CD14-positive monocyte (primary cell): ENCODE measurements around the gene DYSF. TPM values are rescaled to one million over a fixed set of nuclear protein-coding genes. Genes with fewer than 3 reads are reported as not detected.

Experiments
- DNase-seq, 3 donors: peaks; one replicate each; pipeline ENCODE4 v3.0.0-alpha.2; 2011 to 2022
- H2AFZ ChIP-seq: 2 replicates; pipeline ENCODE4 v1.6.0; 2012; ENCODE audit warnings: mild to moderate bottlenecking, low read depth, low read length, inconsistent platforms; ENCODE audit not compliant: insufficient read depth, poor library complexity, severe bottlenecking
- H3K27ac ChIP-seq, 2 donors: 1 replicate in 1 of 2; 2 replicates in 1 of 2; pipeline ENCODE4 v1.5.1; 2012 to 2013; ENCODE audit warnings: low read length in 2 of 2, control low read depth in 1 of 2, inconsistent platforms in 1 of 2, low read depth in 1 of 2, mild to moderate bottlenecking in 1 of 2
- H3K27me3 ChIP-seq, 2 donors: one replicate each; pipeline versions ENCODE4 v1.6.0 to v1.6.1; 2011 to 2013; ENCODE audit warnings: low read length in 2 of 2; ENCODE audit not compliant: control insufficient read depth in 2 of 2, insufficient read depth in 2 of 2
- H3K36me3 ChIP-seq, 2 donors: replicated peaks in 1 of 2; 1 replicate in 1 of 2; 2 replicates in 1 of 2; pipeline versions ENCODE4 v1.5.1 to v1.6.1; 2012 to 2013; ENCODE audit warnings: low read length in 2 of 2, control low read depth in 1 of 2, inconsistent platforms in 1 of 2, mild to moderate bottlenecking in 1 of 2; ENCODE audit not compliant: insufficient read depth in 2 of 2, control insufficient read depth in 1 of 2
- H3K4me1 ChIP-seq, 2 donors: 1 replicate in 1 of 2; 2 replicates in 1 of 2; pipeline versions ENCODE4 v1.5.1 to v1.6.1; 2012 to 2013; ENCODE audit warnings: low read length in 2 of 2, control low read depth in 1 of 2, inconsistent platforms in 1 of 2, mild to moderate bottlenecking in 1 of 2, moderate library complexity in 1 of 2; ENCODE audit not compliant: insufficient read depth in 2 of 2, control insufficient read depth in 1 of 2
- H3K4me2 ChIP-seq: replicated peaks from 2 replicates; pipeline ENCODE3; 2012; ENCODE audit warnings: low read length, moderate library complexity, mild to moderate bottlenecking; ENCODE audit not compliant: poor library complexity, severe bottlenecking; ENCODE audit errors: extremely low read depth
- H3K4me3 ChIP-seq, 3 experiments: fragments of 200-600 bp in 1 of 3; sonication (generic) in 1 of 3; replicated peaks in 1 of 3; 1 replicate in 2 of 3; 2 replicates in 1 of 3; pipeline ENCODE4 v1.5.1; 2011 to 2013; ENCODE audit warnings: low read length in 3 of 3, mild to moderate bottlenecking in 3 of 3, control low read depth in 2 of 3, low read depth in 2 of 3, inconsistent platforms in 1 of 3, moderate library complexity in 1 of 3
- H3K79me2 ChIP-seq: 2 replicates; pipeline ENCODE4 v1.6.0; 2012; ENCODE audit warnings: mild to moderate bottlenecking, control low read depth, inconsistent platforms, low read length, moderate library complexity; ENCODE audit not compliant: insufficient read depth
- H3K9ac ChIP-seq: 2 replicates; pipeline ENCODE4 v1.6.0; 2017; ENCODE audit warnings: low read length, mild to moderate bottlenecking; ENCODE audit not compliant: insufficient read depth, poor library complexity, severe bottlenecking
- H3K9me3 ChIP-seq, 2 donors: replicated peaks in 1 of 2; 1 replicate in 1 of 2; 2 replicates in 1 of 2; pipeline versions ENCODE4 v1.5.1 to v1.6.1; 2012 to 2013; ENCODE audit warnings: low read length in 2 of 2, control low read depth in 1 of 2; ENCODE audit not compliant: control insufficient read depth in 1 of 2, insufficient read depth in 1 of 2
- H4K20me1 ChIP-seq: 2 replicates; pipeline ENCODE4 v1.6.0; 2012; ENCODE audit warnings: mild to moderate bottlenecking, low read length, control low read depth, moderate library complexity; ENCODE audit not compliant: insufficient read depth
- H3K27ac Mint-ChIP-seq, 7 donors: one replicate each; pipeline ENCODE4 v1.8.0; 2020; ENCODE audit warnings: mild to moderate bottlenecking in 7 of 7, mixed read lengths in 7 of 7, moderate library complexity in 6 of 7, inconsistent platforms in 2 of 7
- H3K27me3 Mint-ChIP-seq, 3 donors: one replicate each; pipeline ENCODE4 v1.8.0; 2021 to 2022; ENCODE audit warnings: low read depth in 3 of 3, mild to moderate bottlenecking in 3 of 3, mixed read lengths in 3 of 3, moderate library complexity in 3 of 3, inconsistent platforms in 1 of 3
- H3K36me3 Mint-ChIP-seq, 2 donors: one replicate each; pipeline ENCODE4 v1.8.0; 2020; ENCODE audit warnings: mixed read lengths in 2 of 2, inconsistent platforms in 1 of 2, mild to moderate bottlenecking in 1 of 2
- H3K4me1 Mint-ChIP-seq: one replicate; pipeline ENCODE4 v1.8.0; 2020; ENCODE audit warnings: mild to moderate bottlenecking, mixed read lengths
- H3K4me3 Mint-ChIP-seq, 2 donors: one replicate each; pipeline ENCODE4 v1.8.0; 2020; ENCODE audit warnings: mild to moderate bottlenecking in 2 of 2, mixed read lengths in 2 of 2, moderate library complexity in 1 of 2
- H3K9me3 Mint-ChIP-seq, 7 donors: one replicate each; pipeline ENCODE4 v1.8.0; 2020 to 2022; ENCODE audit warnings: mixed read lengths in 7 of 7, mild to moderate bottlenecking in 6 of 7, moderate library complexity in 6 of 7, inconsistent platforms in 2 of 7
- CTCF ChIP-seq: fragments of 200-600 bp; IDR thresholded peaks from one replicate; pipeline ENCODE4 v1.8.0; 2022; ENCODE audit warnings: antibody characterized with exemption, mild to moderate bottlenecking
- WGBS: methylation state at CpG from one replicate; pipeline ENCODE4 v1.1.5; 2013; ENCODE audit warnings: missing lambda C conversion rate; ENCODE audit not compliant: insufficient coverage; 5-methylcytosine and 5-hydroxymethylcytosine counted together
- intact Hi-C, 2 donors: fragments of 100-400 bp; cut with micrococcal nuclease; formaldehyde crosslinking; loops; one replicate each; pipeline versions ENCODE4 v1.15.0 to v1.15.1; 2023
- polyA plus RNA-seq, 3 donors: library from polyadenylated mRNA; depleted of rRNA in 1 of 3; unstranded in 2 of 3; stranded (reverse) in 1 of 3; fragments of 300-500 nt in 2 of 3; fragments of >200 nt in 1 of 3; fragmentation: Illumina TruSeq in 2 of 3; gene quantifications; 1 replicate in 2 of 3; 2 replicates in 1 of 3; pipeline ENCODE4 v1.2.3, GENCODE V29; 2012 to 2021

DYSF gene
- polyA plus RNA-seq, 3 donors, result 16.1 to 72.5 (median 31.2) TPM

- H3K4me2 ChIP-seq, result no peak overlapping the region
- no peak overlapping the region for H2AFZ ChIP-seq
- DNase-seq, result no peak
- WGBS, result 96% methylated on average over 4 of the region's 4 CpGs
- no peak overlapping the region for H3K27ac ChIP-seq
- H3K9me3 ChIP-seq, result no peaks in the 10 kb centered on the region
- Mint-ChIP-seq H3K27ac (peak overlapping the region in 1 of 7 donors; percentile 52), H3K36me3 (peaks cover 73 to 76% of the 10 kb centered on the region in 2 donors), H3K4me1 (no peaks in the 10 kb centered on the region), H3K9me3 (peaks cover 0 to 8% (median 5%) of the 10 kb centered on the region in 7 donors), H3K4me3 (no peak overlapping the region), H3K27me3 (peaks cover 5 to 8% (median 5%) of the 10 kb centered on the region in 3 donors)
- H3K4me1 ChIP-seq, result no peaks in the 10 kb centered on the region
- intact Hi-C loops, result no loop called here
- no peak overlapping the region for H3K9ac ChIP-seq
- TF ChIP-seq CTCF, result no peak
- no peaks in the 10 kb centered on the region for H3K27me3 ChIP-seq
- peaks cover 43 to 90% of the 10 kb centered on the region in 2 donors for H3K36me3 ChIP-seq
- H3K79me2 ChIP-seq, result no peaks in the 10 kb centered on the region
- H3K4me3 ChIP-seq, result no peak overlapping the region
- peaks cover 31% of the 10 kb centered on the region for H4K20me1 ChIP-seq
Observed at GRCh38 chr2:71646028-71646427, 192.7 kb downstream of the DYSF start.

- no peak for DNase-seq
- no CpG with 5 or more reads among the region's 1 CpG for WGBS
- H3K4me1 Mint-ChIP-seq, result no peaks in the 10 kb centered on the region
Observed at GRCh38 chr2:71647356-71647755, 194.0 kb downstream of the DYSF start.

More at GRCh38 chr2:71647356-71647755, 194.0 kb downstream of the DYSF start:
- Histone ChIP-seq H3K4me2 (no peak overlapping the region), H3K9ac (no peak overlapping the region), H3K27me3 (no peaks in the 10 kb centered on the region), H2AFZ (no peak overlapping the region), H3K9me3 (no peaks in the 10 kb centered on the region), H3K79me2 (no peaks in the 10 kb centered on the region), H3K27ac (no peak overlapping the region), H3K4me3 (no peak overlapping the region), H3K36me3 (peaks cover 41 to 95% of the 10 kb centered on the region in 2 donors), H3K4me1 (no peaks in the 10 kb centered on the region), H4K20me1 (peaks cover 27% of the 10 kb centered on the region)
- H3K36me3 Mint-ChIP-seq, result peaks cover 73 to 78% of the 10 kb centered on the region in 2 donors
- H3K27me3 Mint-ChIP-seq, result peaks cover 5 to 7% (median 5%) of the 10 kb centered on the region in 3 donors
- no peak for TF ChIP-seq CTCF
- H3K9me3 Mint-ChIP-seq, result peaks cover 0 to 8% (median 5%) of the 10 kb centered on the region in 7 donors
- H3K4me3 Mint-ChIP-seq, result no peak overlapping the region
- H3K27ac Mint-ChIP-seq, result no peak overlapping the region
- intact Hi-C loops, result no loop called here
